Panc1 (cell line): ENCODE results near the gene INO80.

ENCODE experiments used
- CTCF ChIP-seq: fragments of 450-650 bp; IDR thresholded peaks from 2 replicates; pipeline ENCODE4 v1.5.1; 2017; ENCODE audit warnings: mild to moderate bottlenecking
- REST ChIP-seq, 2 experiments: IDR thresholded peaks; 2 replicates each; pipeline ENCODE4 v1.6.1; 2011 to 2012; ENCODE audit warnings: low read depth in 2 of 2, control low read depth in 1 of 2, low read length in 1 of 2, mild to moderate bottlenecking in 1 of 2, moderate library complexity in 1 of 2; ENCODE audit not compliant: insufficient read depth in 1 of 2
- SIN3A ChIP-seq: IDR thresholded peaks from 2 replicates; pipeline ENCODE4 v1.6.1; 2012; ENCODE audit warnings: low read depth, mild to moderate bottlenecking, low read length, moderate library complexity, borderline replicate concordance; ENCODE audit not compliant: insufficient read depth

DNA sequence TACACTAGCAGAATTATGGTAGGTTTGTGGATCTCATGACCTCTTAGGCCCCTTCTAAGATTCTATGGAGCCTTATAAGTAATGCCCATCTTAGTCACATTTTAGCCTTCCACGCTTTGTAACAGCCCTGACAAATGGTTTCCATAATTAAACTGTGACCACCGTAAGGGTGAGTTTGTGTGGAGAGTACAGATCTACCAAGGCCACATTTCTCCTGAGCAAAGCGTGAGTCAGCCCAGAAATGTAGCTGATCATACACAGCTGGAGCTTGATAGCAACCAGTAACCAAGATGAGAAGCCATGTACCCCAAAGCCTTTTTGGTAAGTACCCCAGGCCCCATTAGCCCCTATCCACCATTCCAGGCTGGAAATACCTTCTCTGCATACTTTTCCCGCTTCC lies 131.1 kb downstream of the INO80 start:
- no peak for TF ChIP-seq REST (IDR thresholded peaks at IDR 0.05; ENCODE audit: insufficient read depth in 1 of 2, low read depth in 2 of 2, low read length in 1 of 2)
- no peak for TF ChIP-seq SIN3A
- TF ChIP-seq CTCF = no peak
